Measurements from ENCODE around the gene CD68. TPM values are rescaled to one million over a fixed set of nuclear protein-coding genes. Genes with fewer than 3 reads are reported as not detected.

CD68 gene
- total RNA-seq, 1 experiment from 2014 or later: 30.2 TPM

- peak; percentile 83 for DNase-seq
- H2AFZ ChIP-seq (ENCODE audit: low read length): peak within 1 kb of the TSS; percentile 75
Measured at GRCh38 chr17:7561589-7562207, 17.7 kb upstream of the CD68 start, which contains the start of gene SENP3. TSS of gene SENP3 (plus strand) at chr17:7561919. CDS start at chr17:7563077, 1,158 bp downstream.

GRCh38 chr17:7562208-7562605 lies 17.2 kb upstream of the CD68 start:
- CTCF ChIA-PET: no interaction called here

More at GRCh38 chr17:7561589-7562207, 17.7 kb upstream of the CD68 start, which contains the start of gene SENP3:
- Histone ChIP-seq H3K27ac (ENCODE audit: low read length) (peak within 1 kb of the TSS; percentile 73), H4K20me1 (ENCODE audit: low read length) (no peaks in the 10 kb centered on the region), H3F3A (ENCODE audit: low read length, unreplicated experiment) (no peaks in the 10 kb centered on the region), H3K4me2 (ENCODE audit: low read length) (peak within 1 kb of the TSS; percentile 100), H3K4me3 (ENCODE audit: low read length) (peak within 1 kb of the TSS; percentile 95), H3K79me2 (ENCODE audit: low read length) (peaks cover 42% of the 10 kb centered on the region), H3K36me3 (ENCODE audit: low read depth, low read length) (peaks cover 14% of the 10 kb centered on the region; the same call in 1 of the 2 replicates), H3K27me3 (ENCODE audit: low read length) (no peaks in the 10 kb centered on the region), H3K9me2 (replicated peaks; ENCODE audit: low read length) (no peaks in the 10 kb centered on the region), H3K9ac (ENCODE audit: low read length) (peak within 1 kb of the TSS; percentile 98), H3K4me1 (ENCODE audit: insufficient read depth, low read length) (peaks cover 37% of the 10 kb centered on the region), H3K9me3 (ENCODE audit: low read length) (no peaks in the 10 kb centered on the region)
- POLR2A ChIA-PET (ENCODE audit: unreplicated experiment): interaction anchor here (0.5 to 0.7 kb wide), 3 partner anchors 124 to 157 kb away, joined by 3 read pairs; partner anchors contain the start of gene TMEM102
- TF ChIP-seq CTCF (conservative IDR thresholded peaks at IDR 0.05; ENCODE audit: low read depth, low read length) (no peak), EZH2phosphoT487 (IDR thresholded peaks at IDR 0.05; ENCODE audit: borderline replicate concordance, low read length) (no peak), EZH2 (IDR thresholded peaks at IDR 0.05; ENCODE audit: low read length, unreplicated experiment) (no peak)
- intact Hi-C loops (cut with micrococcal nuclease): loop anchor here (1.0 kb wide), 1 partner anchor 47 kb away; no protein-coding TSS in a partner anchor
- CTCF ChIA-PET: interaction anchor here (1.6 kb wide), 1 partner anchor 49 kb away, joined by 4 read pairs; no protein-coding TSS in a partner anchor
- peak; percentile 69 for ATAC-seq
- no TSS peak for BruUV-seq (replicated peaks)

More at GRCh38 chr17:7562208-7562605, 17.2 kb upstream of the CD68 start:
- peak overlapping the region; percentile 73 for H2AFZ ChIP-seq (ENCODE audit: low read length)
- H3K4me1 ChIP-seq (ENCODE audit: insufficient read depth, low read length): peaks cover 37% of the 10 kb centered on the region
- no peaks in the 10 kb centered on the region for H4K20me1 ChIP-seq (ENCODE audit: low read length)
- no peaks in the 10 kb centered on the region for H3F3A ChIP-seq (ENCODE audit: low read length, unreplicated experiment)
- peak overlapping the region; percentile 46 for H3K27ac ChIP-seq (ENCODE audit: low read length)
- no peak for ATAC-seq
- BruUV-seq (replicated peaks): TSS peak; percentile 25
- no peaks in the 10 kb centered on the region for H3K9me3 ChIP-seq (ENCODE audit: low read length)
- DNase-seq: no peak
- no peaks in the 10 kb centered on the region for H3K9me2 ChIP-seq (replicated peaks; ENCODE audit: low read length)
- H3K4me2 ChIP-seq (ENCODE audit: low read length): peak overlapping the region; percentile 100
- peak overlapping the region; percentile 98 for H3K9ac ChIP-seq (ENCODE audit: low read length)
- POLR2A ChIA-PET (ENCODE audit: unreplicated experiment): interaction anchor here (0.5 to 0.7 kb wide), 2 partner anchors 123 to 158 kb away, joined by 3 read pairs; no protein-coding TSS in a partner anchor
- TF ChIP-seq CTCF (conservative IDR thresholded peaks at IDR 0.05; ENCODE audit: low read depth, low read length) (no peak), EZH2phosphoT487 (IDR thresholded peaks at IDR 0.05; ENCODE audit: borderline replicate concordance, low read length) (no peak), EZH2 (IDR thresholded peaks at IDR 0.05; ENCODE audit: low read length, unreplicated experiment) (no peak)
- H3K36me3 ChIP-seq (ENCODE audit: low read depth, low read length): peaks cover 14% of the 10 kb centered on the region; the same call in 1 of the 2 replicates
- H3K4me3 ChIP-seq (ENCODE audit: low read length): peak overlapping the region; percentile 95
- intact Hi-C loops (cut with micrococcal nuclease): no loop called here
- H3K79me2 ChIP-seq (ENCODE audit: low read length): peaks cover 42% of the 10 kb centered on the region
- no peaks in the 10 kb centered on the region for H3K27me3 ChIP-seq (ENCODE audit: low read length)
